Measurements from ENCODE around the gene TMEM176A. TPM values are rescaled to one million over a fixed set of nuclear protein-coding genes. Genes with fewer than 3 reads are reported as not detected.

Gene TMEM176A
- polyA plus RNA-seq, 1 experiment: 1.5 TPM

DNA sequence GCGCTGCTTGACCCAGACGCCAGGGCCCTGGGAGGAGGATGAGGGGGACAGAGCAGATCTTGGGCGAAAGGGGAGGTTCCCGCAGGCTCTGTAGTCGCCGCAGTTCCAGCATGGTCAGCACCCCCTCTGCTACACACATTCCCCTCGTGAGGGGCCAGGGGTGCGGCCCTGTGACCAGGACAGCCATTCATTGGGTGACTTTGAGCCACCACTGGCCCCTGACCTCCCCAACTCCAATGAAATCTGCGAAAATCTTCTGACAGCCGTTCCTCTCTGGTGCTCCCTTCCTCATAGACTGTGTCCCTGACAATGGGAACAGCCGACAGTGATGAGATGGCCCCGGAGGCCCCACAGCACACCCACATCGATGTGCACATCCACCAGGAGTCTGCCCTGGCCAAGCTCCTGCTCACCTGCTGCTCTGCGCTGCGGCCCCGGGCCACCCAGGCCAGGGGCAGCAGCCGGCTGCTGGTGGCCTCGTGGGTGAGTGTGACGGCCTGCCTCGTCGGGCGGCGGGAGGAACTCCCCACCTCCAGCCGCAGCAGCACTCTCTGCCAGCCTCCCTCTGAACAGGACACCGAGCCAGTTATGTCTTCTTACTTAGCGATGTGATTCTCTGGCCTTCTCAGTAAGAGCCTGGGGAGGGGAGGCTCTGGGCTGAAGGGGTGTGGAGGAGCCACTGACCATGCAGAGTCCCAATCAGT is 825 bp downstream of the TMEM176A start:
- ChIA-PET POLR2A (no interaction called here), CTCF (no interaction called here)
- TF ChIP-seq, protein P1, sequence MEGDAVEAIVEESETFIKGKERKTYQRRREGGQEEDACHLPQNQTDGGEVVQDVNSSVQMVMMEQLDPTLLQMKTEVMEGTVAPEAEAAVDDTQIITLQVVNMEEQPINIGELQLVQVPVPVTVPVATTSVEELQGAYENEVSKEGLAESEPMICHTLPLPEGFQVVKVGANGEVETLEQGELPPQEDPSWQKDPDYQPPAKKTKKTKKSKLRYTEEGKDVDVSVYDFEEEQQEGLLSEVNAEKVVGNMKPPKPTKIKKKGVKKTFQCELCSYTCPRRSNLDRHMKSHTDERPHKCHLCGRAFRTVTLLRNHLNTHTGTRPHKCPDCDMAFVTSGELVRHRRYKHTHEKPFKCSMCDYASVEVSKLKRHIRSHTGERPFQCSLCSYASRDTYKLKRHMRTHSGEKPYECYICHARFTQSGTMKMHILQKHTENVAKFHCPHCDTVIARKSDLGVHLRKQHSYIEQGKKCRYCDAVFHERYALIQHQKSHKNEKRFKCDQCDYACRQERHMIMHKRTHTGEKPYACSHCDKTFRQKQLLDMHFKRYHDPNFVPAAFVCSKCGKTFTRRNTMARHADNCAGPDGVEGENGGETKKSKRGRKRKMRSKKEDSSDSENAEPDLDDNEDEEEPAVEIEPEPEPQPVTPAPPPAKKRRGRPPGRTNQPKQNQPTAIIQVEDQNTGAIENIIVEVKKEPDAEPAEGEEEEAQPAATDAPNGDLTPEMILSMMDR (IDR thresholded peaks at IDR 0.05; ENCODE audit: low read depth, low read length): no peak
- DNase-seq (ENCODE audit: low read depth, low spot score): no peak
- Histone ChIP-seq H3K27ac (ENCODE audit: low read depth, low read length) (no peak overlapping the region), H3K9me3 (ENCODE audit: control insufficient read depth, insufficient read depth, low read length) (no peaks in the 10 kb centered on the region; the same call in 1 of the 2 replicates), H3K4me3 (ENCODE audit: low read depth, low read length) (no peak overlapping the region), H3K27me3 (ENCODE audit: control insufficient read depth, insufficient read depth, low read length) (peaks cover 27% of the 10 kb centered on the region)

DNA sequence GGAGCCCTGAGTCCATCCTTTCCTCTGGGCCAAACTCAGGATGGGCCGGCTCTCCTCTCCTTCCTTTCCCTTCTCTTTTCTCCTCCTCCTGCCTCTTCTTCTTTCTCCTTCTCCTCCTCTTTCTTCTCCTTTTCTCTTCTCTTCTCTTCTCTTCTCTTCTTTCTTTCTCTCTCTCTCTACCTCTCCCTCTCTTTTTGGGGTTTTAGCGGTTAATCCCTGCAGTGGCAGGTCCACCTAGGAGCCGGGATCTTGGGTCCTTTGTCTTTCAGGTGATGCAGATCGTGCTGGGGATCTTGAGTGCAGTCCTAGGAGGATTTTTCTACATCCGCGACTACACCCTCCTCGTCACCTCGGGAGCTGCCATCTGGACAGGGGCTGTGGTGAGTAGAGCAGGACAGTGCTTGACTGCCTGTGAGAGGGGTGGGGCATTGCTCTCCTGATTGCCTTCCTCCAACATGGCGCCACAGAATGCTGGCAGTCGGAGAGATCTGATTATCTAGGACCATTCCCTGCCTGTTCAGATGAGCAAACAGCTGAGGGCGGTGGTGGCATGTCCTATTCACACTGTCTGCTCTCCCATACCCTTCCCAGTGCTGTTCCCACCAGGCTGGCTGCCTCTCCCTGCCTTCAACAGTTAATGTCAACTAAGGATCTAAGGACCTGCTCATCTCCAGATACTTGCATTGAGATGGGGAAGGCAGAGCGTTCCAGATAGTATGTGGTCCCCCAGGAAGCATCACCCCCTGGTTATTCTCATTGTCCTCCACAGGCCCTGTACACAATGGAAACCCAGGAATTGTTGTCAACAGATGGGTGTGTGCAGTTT is 1.6 kb downstream of the TMEM176A start:
- ChIA-PET CTCF (interaction anchor here (0.6 to 1.5 kb wide), 2 partner anchors 23 to 25 kb away, joined by 3 read pairs; no protein-coding TSS in a partner anchor), POLR2A (no interaction called here)
- H3K9me3 ChIP-seq (ENCODE audit: control insufficient read depth, insufficient read depth, low read length): no peaks in the 10 kb centered on the region; the same call in 1 of the 2 replicates
- H3K27me3 ChIP-seq (ENCODE audit: control insufficient read depth, insufficient read depth, low read length): peaks cover 27% of the 10 kb centered on the region
- no peak overlapping the region for H3K27ac ChIP-seq (ENCODE audit: low read depth, low read length)
- DNase-seq (ENCODE audit: low read depth, low spot score): no peak
- H3K4me3 ChIP-seq (ENCODE audit: low read depth, low read length): no peak overlapping the region
- TF ChIP-seq, protein P1 (IDR thresholded peaks at IDR 0.05; ENCODE audit: low read depth, low read length): no peak

DNA sequence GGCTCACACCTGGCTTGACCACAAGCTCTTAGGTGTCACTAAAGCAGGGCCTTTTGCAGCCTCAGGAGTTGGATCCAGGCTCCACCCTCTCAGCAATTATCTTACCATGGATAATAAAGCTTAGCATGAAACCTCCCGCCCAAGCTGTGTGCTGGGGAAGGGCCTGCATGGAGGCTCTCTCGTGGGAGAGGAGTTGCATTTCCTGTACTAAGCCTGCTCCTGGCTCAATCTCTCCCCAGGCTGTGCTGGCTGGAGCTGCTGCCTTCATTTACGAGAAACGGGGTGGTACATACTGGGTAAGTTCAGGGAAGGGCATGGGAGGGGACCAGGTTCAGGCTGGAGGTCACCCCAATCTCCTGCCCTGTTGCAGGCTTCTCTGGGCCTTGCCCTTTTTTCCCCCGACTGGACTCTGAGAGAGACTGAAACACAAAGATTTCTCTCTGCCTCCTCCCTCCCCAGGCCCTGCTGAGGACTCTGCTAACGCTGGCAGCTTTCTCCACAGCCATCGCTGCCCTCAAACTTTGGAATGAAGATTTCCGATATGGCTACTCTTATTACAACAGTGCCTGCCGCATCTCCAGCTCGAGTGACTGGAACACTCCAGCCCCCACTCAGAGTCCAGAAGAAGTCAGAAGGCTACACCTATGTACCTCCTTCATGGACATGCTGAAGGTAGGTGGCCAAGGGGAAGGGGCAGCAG is 2.7 kb downstream of the TMEM176A start:
- ChIA-PET POLR2A (no interaction called here), CTCF (interaction anchor here (1.5 kb wide), 1 partner anchor 26 kb away, joined by 3 read pairs; no protein-coding TSS in a partner anchor)
- H3K27ac ChIP-seq (ENCODE audit: low read depth, low read length): no peak overlapping the region
- H3K27me3 ChIP-seq (ENCODE audit: control insufficient read depth, insufficient read depth, low read length): peaks cover 27% of the 10 kb centered on the region
- H3K9me3 ChIP-seq (ENCODE audit: control insufficient read depth, insufficient read depth, low read length): no peaks in the 10 kb centered on the region; the same call in 1 of the 2 replicates
- H3K4me3 ChIP-seq (ENCODE audit: low read depth, low read length): no peak overlapping the region
- TF ChIP-seq, protein P1 (IDR thresholded peaks at IDR 0.05; ENCODE audit: low read depth, low read length): no peak
- DNase-seq (ENCODE audit: low read depth, low spot score): no peak

DNA sequence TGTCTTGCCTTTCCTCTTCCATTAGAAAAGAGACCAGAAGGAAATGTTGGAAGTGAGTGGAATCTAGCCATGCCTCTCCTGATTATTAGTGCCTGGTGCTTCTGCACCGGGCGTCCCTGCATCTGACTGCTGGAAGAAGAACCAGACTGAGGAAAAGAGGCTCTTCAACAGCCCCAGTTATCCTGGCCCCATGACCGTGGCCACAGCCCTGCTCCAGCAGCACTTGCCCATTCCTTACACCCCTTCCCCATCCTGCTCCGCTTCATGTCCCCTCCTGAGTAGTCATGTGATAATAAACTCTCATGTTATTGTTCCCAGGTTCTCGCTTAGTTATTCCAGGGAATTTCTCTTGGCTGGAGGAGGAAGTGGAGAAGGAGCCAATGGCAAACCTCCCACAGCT is 4.2 kb downstream of the TMEM176A start:
- CTCF ChIA-PET: no interaction called here
- DNase-seq (ENCODE audit: low read depth, low spot score): no peak
- Histone ChIP-seq H3K9me3 (ENCODE audit: control insufficient read depth, insufficient read depth, low read length) (no peaks in the 10 kb centered on the region; the same call in 1 of the 2 replicates), H3K27me3 (ENCODE audit: control insufficient read depth, insufficient read depth, low read length) (peaks cover 18% of the 10 kb centered on the region), H3K4me3 (ENCODE audit: low read depth, low read length) (no peak overlapping the region), H3K27ac (ENCODE audit: low read depth, low read length) (no peak overlapping the region)
- POLR2A ChIA-PET: no interaction called here
- TF ChIP-seq, protein P1 (IDR thresholded peaks at IDR 0.05; ENCODE audit: low read depth, low read length): no peak

Data from AG04450 (cell line).